HG03439 (cell line): ENCODE measurements around the gene COL16A1.

Experiments used
- ATAC-seq: cut with Tn5 transposase; IDR thresholded peaks from one replicate; pipeline ENCODE4 v1.9.1; 2021; ENCODE audit warnings: mild to moderate bottlenecking, moderate library complexity; ENCODE audit not compliant: unreplicated experiment

Gene COL16A1

GRCh38 chr1:31689379-31689778 lies 14.4 kb downstream of the COL16A1 start:
- ATAC-seq = no peak

GRCh38 chr1:31688233-31688918 lies 15.4 kb downstream of the COL16A1 start:
- ATAC-seq = no peak

GRCh38 chr1:31687601-31688000 lies 16.2 kb downstream of the COL16A1 start:
- no peak for ATAC-seq

- ATAC-seq = no peak
Observed at GRCh38 chr1:31685795-31686194, 18.0 kb downstream of the COL16A1 start.

- ATAC-seq = no peak
Observed at GRCh38 chr1:31683997-31684396, 19.8 kb downstream of the COL16A1 start.

- ATAC-seq = no peak
Observed at GRCh38 chr1:31681415-31681814, 22.4 kb downstream of the COL16A1 start.

GRCh38 chr1:31679676-31680230 lies 24.1 kb downstream of the COL16A1 start:
- ATAC-seq = no peak

- ATAC-seq = no peak
Observed at GRCh38 chr1:31679091-31679490, 24.7 kb downstream of the COL16A1 start.

- no peak for ATAC-seq
Observed at GRCh38 chr1:31678681-31679080, 25.1 kb downstream of the COL16A1 start.

GRCh38 chr1:31677949-31678348 lies 25.9 kb downstream of the COL16A1 start:
- no peak for ATAC-seq

GRCh38 chr1:31677401-31677800 lies 26.4 kb downstream of the COL16A1 start:
- no peak for ATAC-seq

- ATAC-seq = no peak
Observed at GRCh38 chr1:31675756-31676155, 28.1 kb downstream of the COL16A1 start.

GRCh38 chr1:31675161-31675560 lies 28.7 kb downstream of the COL16A1 start:
- no peak for ATAC-seq

- no peak for ATAC-seq
Observed at GRCh38 chr1:31674626-31675025, 29.2 kb downstream of the COL16A1 start.

- no peak for ATAC-seq
Observed at GRCh38 chr1:31673433-31673832, 30.4 kb downstream of the COL16A1 start.

- no peak for ATAC-seq
Observed at GRCh38 chr1:31672986-31673385, 30.8 kb downstream of the COL16A1 start.

GRCh38 chr1:31671561-31672201 lies 32.1 kb downstream of the COL16A1 start:
- no peak for ATAC-seq

- no peak for ATAC-seq
Observed at GRCh38 chr1:31671147-31671546, 32.7 kb downstream of the COL16A1 start.

GRCh38 chr1:31670593-31670964 lies 33.2 kb downstream of the COL16A1 start:
- ATAC-seq = no peak

GRCh38 chr1:31669786-31670592 lies 33.8 kb downstream of the COL16A1 start:
- ATAC-seq = no peak

- ATAC-seq = no peak
Observed at GRCh38 chr1:31669433-31669785, 34.4 kb downstream of the COL16A1 start.
